Esophagus mucosa (tissue), 1 donor: ENCODE data around the gene IBSP. TPM values are rescaled to one million over a fixed set of nuclear protein-coding genes. Genes with fewer than 3 reads are reported as not detected.

Experiments used
- ATAC-seq: fragments of 200-7000 bp; cut with Tn5 transposase; one replicate; pipeline ENCODE4 v1.9.1; 2020
- total RNA-seq: library from RNA; stranded (reverse); gene quantifications from one replicate; pipeline ENCODE4 v1.2.4, GENCODE V29; 2023
- donor health status: DM: yes; HTN: yes; CAD: no.

IBSP gene
- total RNA-seq, 1 donor from 2014 or later = not detected

DNA sequence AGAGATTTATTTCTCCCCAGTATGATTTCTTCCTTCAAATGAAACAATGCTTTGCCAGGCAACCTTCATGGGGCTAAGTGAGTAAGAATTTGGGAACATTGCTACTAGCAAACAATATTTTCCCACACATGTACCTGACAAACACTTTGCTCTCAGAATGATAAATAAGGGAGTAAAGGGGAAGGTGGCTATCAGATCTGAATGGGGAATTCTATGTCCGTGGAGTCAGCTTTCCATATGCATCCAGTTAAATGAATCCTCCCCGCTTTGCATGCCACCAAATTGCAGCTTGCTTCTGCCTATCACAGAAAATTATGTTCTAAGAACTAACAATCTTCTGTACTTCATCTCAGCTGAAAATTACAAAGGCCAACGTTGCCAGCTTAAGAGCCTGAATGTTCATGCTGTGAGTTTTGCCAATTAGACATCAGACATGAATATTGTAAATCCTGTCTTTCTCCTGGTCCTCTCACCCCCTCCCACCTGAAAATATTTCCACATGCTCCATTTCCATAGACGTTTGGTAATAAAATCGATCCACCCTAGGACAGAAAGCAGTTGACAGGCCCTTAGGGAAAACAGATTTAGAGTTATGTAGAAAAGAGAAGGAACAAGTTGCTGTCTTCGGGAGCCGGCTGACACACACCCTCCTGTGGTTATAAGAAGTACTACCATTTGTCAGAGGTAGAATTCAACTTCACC is 39.7 kb downstream of the IBSP start:
- ATAC-seq = peak; percentile 55

DNA sequence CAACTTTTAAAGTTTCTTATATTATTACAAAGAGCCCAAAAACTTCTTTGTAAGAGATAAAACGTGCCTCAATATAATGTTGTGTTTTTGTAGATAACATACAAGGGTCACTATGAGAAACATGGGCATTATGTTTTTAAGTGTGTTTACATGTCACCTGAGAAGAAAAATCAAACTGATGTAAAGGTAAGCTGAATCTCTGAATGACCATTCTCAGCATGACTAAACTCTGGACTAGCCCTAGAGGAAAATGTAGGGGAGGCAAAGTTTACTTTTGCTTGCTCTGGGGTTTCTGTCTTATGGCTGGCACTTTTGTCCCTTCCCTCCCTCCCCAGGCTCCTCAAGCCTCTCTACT is 40.2 kb downstream of the IBSP start:
- ATAC-seq = no peak

DNA sequence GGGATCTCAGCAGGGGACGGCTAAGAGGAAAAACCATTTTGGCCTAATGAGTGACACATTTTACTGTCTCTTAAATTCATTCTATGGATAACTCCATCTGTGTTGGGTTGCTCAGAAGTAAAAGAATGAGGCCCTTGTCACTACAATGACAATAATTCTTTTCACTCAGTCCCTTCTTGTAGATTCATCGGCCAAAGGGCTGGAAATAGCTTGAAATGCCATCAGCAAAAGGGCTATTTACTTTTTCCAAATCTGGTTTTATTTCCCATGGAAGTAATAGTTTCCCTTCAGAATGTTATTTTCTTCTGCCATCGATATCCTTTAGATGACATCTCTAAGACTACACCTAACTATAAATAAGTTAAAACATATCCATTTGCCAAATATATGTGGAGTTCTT is 40.8 kb downstream of the IBSP start:
- no peak for ATAC-seq

DNA sequence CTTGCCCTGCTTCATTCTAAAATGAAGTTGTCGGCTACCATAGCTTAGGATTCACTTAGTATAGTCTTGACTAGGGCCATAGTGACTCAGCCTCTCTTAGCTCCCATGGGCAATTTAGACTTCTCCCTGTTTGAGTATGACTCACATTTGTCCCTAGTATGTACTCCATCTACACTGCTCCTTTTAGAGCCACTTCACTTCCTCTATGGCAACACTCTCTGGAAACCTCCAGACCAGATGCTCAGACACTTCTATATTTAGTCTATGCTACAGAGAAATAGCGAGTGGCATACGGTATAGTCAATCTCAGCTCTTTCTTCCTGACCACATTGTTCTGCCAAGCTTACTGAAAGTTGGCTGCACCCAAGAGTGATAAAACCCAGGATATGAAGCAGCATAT is 44.6 kb downstream of the IBSP start:
- ATAC-seq = peak; percentile 88

DNA sequence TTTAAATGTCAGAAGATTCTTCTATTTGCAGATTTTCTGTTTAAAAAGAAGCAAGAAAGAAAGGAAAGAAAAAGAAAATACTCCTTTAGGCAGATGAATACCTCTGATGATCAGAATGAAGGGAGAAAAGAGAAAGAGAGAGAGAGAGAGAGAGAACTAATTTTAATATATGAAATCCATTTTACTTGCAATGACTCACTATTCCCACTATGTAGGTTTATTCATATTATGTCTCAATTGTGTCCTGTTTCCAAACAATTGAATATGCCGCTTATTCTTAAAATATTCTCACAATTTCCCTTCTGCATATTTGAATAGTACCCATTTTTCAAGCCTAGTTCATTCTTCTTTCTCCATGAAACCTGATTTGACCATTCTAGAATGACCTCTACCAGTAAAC is 45.1 kb downstream of the IBSP start:
- no peak for ATAC-seq

DNA sequence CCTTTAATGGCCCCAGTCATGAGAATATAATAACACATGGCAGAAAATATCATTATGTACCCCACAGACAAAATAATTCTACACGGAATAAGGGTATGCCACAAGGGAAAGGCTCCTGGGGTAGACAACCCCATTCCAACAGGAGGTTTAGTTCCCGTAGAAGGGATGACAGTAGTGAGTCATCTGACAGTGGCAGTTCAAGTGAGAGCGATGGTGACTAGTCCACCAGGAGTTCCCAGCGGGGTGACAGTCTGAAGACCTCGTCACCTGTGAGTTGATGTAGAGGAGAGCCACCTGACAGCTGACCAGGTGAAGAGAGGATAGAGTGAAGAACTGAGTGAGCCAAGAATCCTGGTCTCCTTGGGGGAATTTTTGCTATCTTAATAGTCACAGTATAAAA is 46.9 kb downstream of the IBSP start:
- ATAC-seq = no peak

DNA sequence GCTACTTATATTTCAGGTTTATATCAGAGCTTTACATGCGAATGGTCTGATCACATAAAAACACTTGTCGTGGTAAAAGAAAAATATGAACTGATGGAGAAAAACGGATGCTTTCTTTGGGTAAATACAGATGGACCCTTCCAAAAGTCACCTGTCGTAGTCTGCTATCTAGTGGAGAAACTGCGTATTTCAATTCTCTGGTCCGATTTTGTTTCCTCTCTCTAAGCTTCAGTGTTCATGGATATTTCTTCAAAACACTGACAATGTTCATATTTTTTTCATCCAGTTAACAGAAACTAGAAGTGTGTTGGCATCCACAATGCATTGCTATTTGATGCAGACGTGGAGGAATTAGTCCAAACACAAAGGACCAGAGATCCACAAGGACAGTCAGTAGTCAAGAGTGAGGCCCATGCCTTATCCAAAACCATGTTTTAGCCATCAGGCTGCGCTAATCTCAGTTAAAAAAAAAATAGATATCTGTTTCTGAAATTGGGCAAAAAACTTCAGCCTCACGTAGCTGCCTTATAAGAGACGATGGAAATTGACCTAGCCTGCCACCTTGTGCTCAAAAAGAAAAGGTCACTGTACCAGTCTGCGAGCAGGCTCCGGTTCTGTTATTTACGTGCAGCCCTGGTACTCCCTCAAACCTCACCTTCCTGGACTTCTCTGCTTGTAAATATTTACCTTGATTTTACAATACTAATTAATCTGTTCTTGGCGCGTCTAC is 49.4 kb downstream of the IBSP start:
- peak; percentile 79 for ATAC-seq

DNA sequence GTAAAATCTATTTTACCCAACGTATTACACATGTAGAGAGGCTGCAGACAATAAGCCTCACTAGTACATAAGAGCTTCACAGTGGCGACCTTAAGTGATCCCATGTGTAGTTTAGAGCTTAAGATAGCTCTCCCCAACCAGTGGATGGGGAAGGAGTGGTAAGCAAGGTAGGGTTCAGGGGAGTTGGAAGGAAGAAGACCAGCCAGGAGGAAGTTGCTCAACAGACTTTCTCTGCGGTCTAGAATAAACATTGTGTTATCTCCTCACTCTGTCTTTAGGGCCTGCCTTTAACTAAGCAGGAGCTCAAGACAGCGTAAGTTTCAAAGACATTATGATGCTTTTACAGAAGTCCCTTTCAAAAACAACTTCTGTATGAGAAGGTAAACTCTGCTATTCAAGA is 50.3 kb downstream of the IBSP start:
- ATAC-seq = no peak

DNA sequence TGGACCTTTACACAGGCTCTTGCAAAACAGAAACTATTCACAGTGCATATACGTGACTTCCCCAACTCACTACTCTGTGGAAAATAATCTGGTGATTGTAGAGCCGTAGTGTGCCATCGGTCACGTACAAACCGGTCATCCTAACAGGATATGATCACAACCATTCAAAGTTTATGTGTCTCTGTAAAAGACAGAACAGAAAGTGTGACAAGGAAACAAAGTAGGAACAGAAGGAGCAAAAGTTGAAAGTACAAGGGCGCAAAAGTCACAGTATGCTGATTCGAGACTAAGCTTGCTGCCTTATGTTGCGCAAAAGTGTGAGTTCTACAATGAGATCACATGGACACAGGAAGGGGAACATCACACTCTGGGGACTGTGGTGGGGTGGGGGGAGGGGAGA is 52.0 kb downstream of the IBSP start:
- no peak for ATAC-seq

DNA sequence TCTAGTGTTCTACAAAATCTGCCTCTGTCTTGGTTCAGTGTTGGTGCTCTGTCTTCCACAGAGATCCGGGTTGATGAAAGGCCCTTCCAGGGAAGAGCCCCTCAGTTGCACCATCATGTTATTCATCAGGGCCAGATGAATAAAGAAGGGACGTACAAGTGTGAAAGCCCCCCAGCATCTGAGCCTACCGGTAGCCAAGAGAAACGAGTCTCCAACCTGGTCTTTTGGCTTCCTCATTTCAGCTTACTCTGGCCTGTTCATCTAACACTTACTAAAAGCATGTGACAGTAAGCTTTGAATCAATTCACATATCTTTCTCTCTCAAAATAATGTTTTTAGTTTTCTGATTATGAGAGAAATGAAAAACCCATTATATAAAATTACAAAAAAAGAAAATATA is 52.6 kb downstream of the IBSP start:
- no peak for ATAC-seq

DNA sequence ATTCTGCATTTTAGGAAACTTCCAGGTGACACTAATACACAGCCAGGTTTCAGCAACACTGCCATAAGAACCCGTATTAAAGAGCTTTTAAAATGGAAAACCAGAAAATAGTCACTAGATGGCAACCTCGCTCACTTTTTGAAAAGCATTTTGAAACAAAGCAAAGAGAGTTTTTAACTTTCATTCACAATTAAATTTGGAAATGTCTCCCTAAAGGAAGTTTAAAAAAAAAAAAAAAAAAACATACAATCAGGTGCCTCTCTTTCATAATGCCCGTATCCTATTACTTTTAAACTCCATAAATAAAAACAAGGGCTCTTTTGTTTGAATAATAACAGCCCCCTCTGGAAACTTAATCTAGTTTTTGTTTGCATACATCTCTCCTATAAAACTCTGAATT is 53.8 kb downstream of the IBSP start:
- ATAC-seq = no peak

DNA sequence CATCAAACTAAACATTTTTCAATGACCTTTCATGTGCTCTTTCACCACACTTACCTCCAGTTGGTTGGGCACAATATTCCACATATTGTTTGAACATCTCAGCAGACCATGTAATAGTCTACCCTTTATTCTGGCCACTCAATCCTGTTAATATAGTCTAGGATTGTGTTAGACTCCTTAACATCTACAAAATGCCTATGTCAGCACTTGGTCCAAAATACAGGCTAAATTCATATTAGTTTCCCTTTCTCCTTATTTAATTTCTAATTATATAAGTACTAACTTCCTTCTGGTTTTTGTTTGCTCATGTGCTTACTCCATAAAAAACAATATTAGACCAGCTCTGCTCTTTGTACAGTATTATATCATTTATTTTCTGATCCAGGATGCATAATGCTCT is 54.5 kb downstream of the IBSP start:
- ATAC-seq = no peak

DNA sequence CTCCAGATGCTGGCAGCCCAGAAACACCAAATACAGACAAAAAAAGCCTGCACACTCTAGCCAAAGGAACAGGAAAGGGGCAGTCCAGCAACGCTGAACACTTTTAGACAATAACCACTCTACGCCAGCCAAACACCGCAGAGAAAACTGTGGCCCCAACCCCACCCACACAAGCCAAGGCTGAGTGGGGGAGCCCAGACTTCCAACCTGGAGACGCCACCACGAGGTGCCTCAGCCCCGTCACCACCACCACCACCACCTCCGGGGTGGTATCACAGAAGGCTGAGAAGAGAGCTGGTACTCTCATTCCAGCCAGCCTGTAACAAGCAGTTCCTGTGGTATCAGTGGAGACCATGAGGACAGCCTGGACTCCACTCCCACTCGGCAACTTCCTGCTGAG is 56.2 kb downstream of the IBSP start:
- ATAC-seq = no peak

DNA sequence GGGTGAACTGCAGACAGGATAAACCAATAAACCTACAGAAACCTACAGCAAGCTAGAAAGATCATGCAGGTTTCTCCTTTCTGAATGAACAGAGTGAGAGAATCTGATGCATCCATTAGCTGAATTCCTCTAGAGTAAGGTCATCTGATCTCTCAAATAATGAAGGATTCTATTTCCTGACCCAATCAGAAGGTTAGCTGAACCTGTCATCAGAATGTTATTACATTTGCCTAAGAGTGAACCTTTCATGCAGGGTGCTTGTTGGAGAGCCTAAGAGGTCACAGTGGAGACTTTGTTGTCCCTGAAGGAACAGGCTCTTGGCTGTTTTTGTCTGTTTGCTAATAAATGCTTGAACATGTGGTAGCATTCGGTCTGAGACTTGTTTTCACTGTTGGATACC is 57.5 kb downstream of the IBSP start:
- no peak for ATAC-seq

DNA sequence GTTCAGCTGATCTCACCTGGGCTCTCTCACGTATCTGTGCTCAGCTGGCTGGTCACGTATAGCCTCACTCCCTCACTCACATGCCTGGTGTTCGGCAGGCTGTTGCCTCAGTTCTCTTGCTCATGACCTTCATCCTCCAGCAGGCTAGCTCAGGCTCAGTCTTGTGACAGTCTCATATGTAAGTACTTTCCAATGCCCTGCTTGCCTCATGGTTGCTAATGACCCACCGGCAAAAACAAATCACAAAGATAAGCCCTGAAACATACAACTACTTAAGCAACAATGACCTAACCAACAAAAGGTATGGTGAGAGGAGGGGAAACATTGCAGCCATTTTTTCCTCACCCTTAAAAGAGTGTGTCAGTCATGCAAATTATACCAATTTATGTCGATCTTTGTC is 58.4 kb downstream of the IBSP start:
- ATAC-seq = no peak

Other genes with a start within 250 kb of the IBSP start
- gene DSPP, start 191.0 kb upstream of the IBSP start, total RNA-seq = not detected
- gene DMP1, start 149.3 kb upstream of the IBSP start, total RNA-seq = not detected
- gene MEPE, start 33.4 kb downstream of the IBSP start, total RNA-seq = not detected
- gene SPP1, start 176.2 kb downstream of the IBSP start, total RNA-seq = 1.4 TPM
- gene PKD2, start 208.1 kb downstream of the IBSP start, total RNA-seq = 7.5 TPM